Stimulated activated CD8-positive, alpha-beta memory T cell treated with anti-CD3 and anti-CD28 coated beads, Interleukin-15, amount 100 ng/mL, for 1 hour (primary cell): ENCODE results near the gene ZCCHC17.

Experiments used
- DNase-seq: peaks from one replicate; pipeline ENCODE4 v3.0.0-alpha.2; 2020; ENCODE audit warnings: low read depth

The ZCCHC17 gene

DNA sequence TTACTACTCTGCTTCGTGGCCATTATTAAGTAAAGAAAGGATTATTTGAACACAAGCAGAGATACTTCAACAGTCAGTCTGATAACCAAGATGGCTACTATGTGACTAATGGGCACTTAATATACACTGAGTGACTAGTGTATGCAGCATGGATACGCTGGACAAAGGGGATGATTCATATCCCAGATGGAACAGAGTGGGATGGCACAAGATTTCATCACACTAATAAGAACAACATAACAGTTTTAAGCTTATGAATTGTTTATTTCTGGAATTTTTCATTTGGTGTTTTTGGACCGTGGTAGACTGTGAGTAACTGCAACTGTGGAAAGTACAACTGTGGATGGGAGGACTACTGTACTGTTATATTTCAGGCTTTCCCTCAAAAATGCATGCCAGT is 9.4 kb downstream of the ZCCHC17 start:
- DNase-seq, result no peak

- DNase-seq, result no peak
Observed at GRCh38 chr1:31308036-31308435, 11.2 kb downstream of the ZCCHC17 start.

DNA sequence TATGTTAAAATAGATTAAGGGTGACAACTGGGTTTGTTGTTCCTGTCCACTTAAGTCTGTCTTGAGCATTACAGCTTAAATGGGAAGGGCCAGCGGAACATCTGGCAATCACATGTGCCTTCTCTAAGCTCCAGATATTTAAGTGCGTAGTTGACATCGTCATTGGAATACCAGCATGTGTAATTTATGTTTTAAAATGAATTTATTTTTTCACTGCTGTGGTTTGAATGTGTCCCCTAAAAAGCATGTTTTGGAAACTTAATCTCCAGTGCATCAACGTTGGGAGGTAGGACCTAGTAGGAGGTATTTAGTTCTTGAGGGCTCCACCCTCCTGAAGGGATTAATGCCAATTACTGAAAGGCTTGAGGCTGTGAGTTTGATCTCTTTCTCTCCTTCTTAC is 13.4 kb downstream of the ZCCHC17 start:
- no peak for DNase-seq

DNA sequence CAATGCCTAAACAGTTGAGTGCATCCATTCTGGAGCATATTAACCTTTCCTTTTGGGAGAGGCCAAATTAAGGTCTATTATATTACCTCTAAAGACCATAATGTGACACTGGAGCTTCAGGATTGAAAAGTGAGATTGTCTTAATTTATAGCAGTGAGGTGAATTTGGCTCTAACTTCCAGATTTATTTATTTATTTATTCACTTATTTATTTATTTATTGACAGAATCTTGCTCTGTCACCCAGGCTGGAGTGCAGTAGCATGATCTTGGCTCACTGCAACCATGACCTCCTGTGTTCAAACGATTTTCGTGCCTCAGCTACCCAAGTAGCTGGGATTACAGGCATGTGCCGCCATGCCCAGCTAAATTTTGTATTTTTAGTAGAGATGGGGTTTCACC is 19.1 kb downstream of the ZCCHC17 start:
- no peak for DNase-seq

DNA sequence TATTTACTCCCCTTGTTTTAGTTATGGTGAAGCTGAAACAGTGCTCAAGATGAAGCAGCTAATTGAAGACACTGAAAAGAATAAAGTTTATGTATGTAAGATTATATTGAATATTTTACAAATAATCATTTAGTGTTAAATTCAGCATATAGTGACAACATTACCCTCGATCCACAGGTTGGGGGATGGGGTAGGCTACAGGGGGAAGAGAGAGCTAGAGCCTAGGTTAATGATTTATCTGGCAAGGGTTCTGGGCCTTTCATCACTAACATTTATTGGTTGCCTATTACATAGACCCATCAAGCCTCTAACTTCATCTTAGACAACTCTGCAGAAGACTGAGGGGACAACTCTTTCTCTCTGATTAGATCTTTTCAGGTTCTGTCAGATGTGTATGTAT is 21.3 kb downstream of the ZCCHC17 start:
- DNase-seq, result no peak

GRCh38 chr1:31324093-31324492 is 27.3 kb downstream of the ZCCHC17 start:
- no peak for DNase-seq

DNA sequence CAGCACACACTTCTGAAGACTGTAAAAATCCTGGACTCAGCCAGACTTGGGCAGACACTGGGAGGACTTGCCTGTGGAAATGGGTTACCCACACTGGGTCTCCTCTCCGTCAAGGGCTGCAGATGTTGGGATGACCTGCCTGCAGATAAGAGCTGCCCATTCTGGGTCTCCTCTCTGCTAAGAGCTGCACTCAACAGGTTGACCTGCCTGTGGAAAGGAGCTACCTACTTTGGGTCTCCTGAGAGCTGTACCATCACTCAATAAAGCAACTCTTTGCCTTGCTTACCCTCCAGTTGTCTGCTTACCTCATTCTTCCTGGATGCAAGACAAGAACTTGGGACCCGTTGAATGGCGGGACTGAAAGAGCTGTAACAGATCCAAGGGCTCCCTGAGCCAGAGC is 28.2 kb downstream of the ZCCHC17 start:
- no peak for DNase-seq

GRCh38 chr1:31326461-31326860 is 29.6 kb downstream of the ZCCHC17 start:
- no peak for DNase-seq

DNA sequence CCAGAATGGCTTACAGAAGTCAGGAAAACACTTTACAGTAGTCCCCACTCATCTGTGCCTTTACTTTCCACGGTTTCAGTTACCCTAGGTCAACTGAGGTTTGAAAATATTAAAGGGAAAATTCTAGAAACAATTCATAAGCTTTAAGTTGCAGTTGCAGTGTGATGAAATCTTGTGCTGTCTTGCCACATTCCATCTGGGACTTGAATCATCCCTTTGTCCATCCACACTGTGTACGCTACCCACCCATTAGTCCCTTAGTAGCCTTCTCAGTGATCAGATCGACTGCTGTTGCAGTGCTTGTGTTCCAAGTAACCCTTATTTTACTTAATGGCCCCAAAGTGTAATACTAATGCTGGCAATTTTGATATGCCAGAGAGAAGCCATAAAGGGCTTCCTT is 30.5 kb downstream of the ZCCHC17 start:
- no peak for DNase-seq

DNA sequence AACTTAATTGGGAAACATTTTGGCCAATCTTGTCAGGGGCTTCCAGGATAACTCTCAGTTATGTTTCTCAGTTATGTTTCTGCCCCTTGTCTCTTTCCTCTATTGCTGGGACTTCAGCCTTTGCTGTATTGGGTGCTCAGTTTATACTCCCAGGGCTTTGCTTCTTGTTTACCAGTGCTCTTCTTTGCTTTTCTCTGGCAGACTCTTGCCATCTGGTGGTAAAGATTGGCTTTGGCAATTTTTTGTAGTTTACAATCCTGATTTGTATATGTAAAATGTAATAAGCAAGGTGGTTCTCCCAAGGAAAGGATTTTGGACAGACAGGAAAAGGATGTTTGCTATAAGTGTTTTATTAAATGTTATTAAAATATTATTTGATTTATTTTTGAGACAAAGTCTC is 38.2 kb downstream of the ZCCHC17 start:
- DNase-seq, result no peak

DNA sequence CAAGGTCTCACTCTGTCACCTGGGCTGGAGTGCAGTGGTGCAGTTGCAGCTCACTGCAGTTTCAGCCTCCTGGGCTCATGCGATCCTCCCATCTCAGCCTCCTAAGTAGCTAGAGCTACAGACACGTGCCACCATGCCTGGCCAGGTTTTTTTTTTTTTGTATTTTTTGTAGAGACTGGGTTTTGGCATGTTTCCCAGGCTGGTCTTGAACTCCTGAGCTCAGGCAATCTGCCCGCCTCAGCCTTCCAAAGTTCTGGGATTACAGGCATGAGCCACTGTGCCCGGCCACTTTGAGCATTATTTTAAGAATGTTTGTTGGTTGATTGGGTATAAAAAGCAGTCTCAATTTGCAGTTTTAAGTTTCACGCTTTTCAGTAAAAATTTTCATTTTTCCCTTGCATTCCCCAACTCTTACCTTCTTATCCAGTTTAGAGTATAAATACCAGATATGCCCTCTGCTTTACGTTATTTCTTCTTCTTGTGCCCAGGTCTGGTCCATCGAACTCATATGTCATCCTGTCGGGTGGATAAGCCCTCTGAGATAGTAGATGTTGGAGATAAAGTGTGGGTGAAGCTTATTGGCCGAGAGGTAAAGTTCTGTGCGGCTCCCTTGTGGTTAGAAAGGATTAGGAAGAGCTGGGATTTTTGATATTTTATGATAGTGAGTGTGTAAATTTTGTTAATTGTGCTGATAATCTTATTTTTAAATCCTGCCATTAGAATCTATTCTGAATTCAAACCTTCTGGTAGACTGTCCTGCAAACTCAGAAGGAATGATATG is 40.0 kb downstream of the ZCCHC17 start:
- no peak for DNase-seq

DNA sequence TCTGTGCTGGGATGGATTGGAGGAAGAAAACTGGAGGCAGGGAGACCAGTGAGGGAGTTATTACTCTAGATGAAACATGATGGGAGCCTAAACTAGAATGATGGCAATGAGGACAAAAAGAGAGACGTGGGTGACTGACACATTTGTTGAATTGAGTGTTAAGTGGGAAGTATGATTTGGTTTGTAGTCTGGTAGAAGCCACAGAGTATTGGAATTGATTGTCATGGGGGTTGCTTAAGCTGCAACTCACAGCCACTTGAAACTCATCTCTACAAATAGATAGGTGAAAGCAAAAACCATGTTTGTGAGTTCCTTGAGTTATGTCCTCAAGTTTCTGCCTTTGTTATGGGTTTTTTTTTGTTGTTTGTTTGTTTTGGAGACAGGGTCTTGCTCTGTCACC is 47.7 kb downstream of the ZCCHC17 start:
- DNase-seq, result no peak

DNA sequence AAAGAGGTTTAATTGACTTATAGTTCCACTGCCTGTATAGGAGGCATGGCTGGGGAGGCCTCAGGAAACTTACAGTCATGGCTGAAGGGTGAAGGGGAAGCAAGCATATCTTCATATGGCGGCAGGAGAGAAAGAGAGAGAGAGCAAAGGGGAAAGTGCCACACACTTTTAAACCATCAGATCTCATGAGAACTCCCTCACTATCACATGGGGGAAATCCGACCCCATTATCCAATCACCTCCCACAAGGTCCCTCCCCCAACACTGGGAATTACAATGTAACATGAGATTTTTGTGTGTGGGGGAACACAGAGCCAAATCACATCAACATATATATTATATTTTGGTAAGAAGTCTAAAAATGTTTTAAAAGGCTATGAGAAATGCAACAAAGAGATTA is 48.8 kb downstream of the ZCCHC17 start:
- DNase-seq, result no peak

GRCh38 chr1:31346785-31347184 is 50.0 kb downstream of the ZCCHC17 start:
- no peak for DNase-seq

DNA sequence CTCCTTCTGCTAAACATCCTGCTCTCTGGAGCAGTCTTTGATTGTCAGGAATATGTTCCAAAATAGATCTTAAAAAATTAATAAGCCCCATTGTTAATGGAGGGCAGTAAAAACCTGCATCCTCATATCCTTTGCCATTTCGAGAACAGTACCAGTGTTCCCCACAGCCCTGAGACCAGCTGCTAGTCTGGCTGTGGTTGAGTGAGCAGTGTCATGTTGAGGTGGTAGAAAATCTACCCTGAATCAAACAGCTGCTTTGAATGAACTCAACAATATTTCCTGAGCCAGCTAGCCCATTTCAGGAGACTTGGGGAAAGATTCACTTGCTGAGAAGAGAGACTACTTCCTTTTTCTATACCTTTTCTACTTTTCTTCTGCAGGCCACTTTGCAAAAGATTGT is 51.6 kb downstream of the ZCCHC17 start:
- DNase-seq, result no peak

- DNase-seq, result no peak
Observed at GRCh38 chr1:31354283-31354682, 57.5 kb downstream of the ZCCHC17 start.

- no peak for DNase-seq
Observed at GRCh38 chr1:31356427-31356826, 59.6 kb downstream of the ZCCHC17 start.

GRCh38 chr1:31361607-31362006 is 64.8 kb downstream of the ZCCHC17 start:
- DNase-seq, result no peak

- DNase-seq, result no peak
Observed at GRCh38 chr1:31362032-31362431, 65.2 kb downstream of the ZCCHC17 start.

DNA sequence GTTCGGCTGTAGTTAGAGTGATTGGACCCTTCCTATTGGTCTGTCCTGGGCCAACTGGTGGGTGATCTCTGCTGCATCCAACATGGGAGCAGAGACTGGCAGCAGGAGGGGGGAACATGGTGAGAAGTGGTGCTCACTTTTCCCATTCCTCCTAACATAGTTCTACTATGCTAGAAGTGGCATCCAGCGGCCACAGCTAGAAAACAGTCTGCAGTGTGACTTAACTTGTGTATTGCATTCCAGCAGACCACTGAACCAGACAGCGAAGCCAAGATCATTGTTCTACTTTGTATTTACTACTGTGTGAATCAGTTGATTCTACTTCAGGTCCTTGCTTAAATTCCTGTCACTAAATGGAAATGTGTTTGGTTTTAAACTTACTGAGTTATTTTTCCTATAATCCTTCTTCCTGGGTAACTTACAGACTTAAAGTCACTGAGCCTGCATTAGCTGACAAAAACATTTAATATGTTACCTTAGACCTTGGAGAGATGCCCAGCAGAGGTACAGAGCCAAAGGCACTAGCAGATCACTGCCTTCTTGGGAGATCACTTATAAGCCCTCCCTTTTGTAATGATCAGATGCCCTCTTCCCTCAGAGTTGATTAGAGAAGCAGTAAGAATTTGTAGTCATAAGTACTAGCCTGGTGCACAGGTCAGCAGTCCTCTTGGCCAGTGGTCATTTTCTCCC is 67.9 kb downstream of the ZCCHC17 start:
- no peak for DNase-seq

DNA sequence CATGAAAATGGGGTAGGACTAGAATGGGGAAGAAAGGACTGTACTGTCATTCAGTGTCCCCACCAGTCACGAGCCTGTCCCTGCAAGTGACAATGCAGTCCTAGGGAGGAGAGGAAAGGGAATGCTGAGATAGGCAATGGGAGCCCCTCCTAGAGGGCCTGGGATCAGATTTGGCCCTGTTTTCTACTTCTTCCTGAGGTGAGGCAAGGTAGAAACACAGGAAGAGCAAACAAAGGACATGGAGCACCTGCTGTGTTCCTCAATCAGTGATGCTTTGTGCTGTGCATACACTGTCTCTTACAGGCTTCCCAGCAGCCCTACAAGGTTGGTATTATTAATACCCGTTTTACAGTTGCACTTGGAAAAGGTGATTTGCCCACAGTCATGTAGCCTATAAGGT is 70.0 kb downstream of the ZCCHC17 start:
- DNase-seq, result no peak

DNA sequence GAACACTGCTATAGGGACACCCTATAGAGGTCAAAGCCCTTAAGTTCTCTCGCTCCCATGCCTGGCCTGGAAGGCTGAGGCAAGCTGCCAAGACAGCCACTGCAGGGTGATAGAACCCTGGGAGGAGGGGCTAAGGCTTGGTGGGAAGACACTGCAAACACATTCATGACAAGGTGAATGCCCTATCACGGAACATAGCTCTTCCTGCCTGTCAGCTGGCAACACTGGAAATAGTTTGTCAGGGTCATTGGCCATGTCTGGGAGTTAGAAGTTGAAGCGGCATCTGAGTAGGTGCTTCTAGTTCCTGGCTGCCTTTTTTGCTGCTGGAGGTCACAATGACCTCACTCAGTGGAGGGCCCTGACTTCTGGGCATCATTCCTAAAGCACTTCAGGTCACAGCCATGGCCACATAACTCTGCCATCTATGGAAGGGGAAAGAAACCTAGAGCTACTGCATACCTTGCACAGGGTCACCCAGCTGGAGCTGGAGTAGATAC is 71.8 kb downstream of the ZCCHC17 start:
- no peak for DNase-seq

GRCh38 chr1:31370021-31370420 is 73.2 kb downstream of the ZCCHC17 start:
- DNase-seq, result no peak

- DNase-seq, result no peak
Observed at GRCh38 chr1:31370565-31370964, 73.7 kb downstream of the ZCCHC17 start.
